HG03196 (cell line): ENCODE data around the gene CIC.

Experiments used
- ATAC-seq: cut with Tn5 transposase; IDR thresholded peaks from one replicate; pipeline ENCODE4 v1.9.1; 2021; ENCODE audit not compliant: unreplicated experiment

The CIC gene

DNA sequence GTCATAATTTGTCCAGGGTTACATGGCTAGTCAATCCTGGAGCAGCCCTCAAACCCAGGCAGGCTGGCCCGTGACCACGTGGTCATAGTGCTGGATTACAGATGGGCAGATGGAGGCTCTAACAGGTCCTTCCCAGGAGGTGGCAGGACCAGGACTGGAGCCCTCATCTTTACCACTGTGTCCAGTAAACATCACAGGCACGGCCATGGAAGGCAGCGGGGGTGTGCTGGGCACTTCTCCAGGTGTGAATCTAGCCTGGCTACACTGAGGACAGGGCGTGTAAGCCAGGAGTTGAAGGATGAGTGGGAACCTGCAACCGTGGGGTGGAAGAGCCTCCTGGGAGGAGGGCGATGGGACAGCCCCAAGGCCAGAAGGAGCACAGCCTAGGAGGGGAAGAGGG, 6.1 kb downstream of the CIC start:
- ATAC-seq = no peak

GRCh38 chr19:42275517-42275916, 6.5 kb downstream of the CIC start:
- ATAC-seq = no peak

- no peak for ATAC-seq
These were observed 7.2 kb downstream of the CIC start for GRCh38 chr19:42276284-42276683.

GRCh38 chr19:42276821-42277220, 7.8 kb downstream of the CIC start:
- no peak for ATAC-seq

GRCh38 chr19:42277821-42278451, 8.9 kb downstream of the CIC start:
- no peak for ATAC-seq

DNA sequence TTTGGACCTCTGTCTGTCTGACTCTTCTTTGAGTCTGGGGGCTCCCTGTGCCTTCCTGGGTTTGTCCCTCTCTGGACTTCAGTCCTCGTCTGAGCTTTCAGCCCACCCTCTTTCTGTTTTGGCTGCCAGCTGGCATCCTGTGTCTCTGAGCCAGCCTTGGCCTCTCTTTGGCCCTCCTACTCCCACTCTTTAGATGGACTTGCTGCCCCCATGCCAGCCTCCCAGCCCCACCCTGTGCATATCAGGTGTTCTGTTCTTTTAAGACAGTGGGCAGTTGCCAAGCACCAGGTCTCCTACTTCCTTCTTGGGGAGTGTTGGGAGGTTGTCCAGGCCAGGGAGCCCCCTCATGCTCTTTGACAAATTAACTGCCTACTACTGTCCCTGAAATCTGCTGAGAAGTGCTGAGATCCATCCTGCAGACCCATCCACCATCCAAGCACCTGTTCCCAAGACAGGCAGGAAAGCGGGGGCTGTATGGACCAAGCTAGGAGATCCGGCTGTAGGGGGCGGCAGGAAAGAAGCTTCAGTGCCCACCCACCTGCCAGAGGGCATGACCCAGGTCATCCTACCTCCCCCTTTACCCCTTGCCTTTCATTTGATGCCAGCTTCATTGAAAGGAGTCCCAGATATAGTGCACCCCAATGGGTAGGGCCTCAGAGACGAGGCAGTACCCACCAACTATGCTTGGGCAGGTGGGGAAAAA, 9.6 kb downstream of the CIC start:
- no peak for ATAC-seq

GRCh38 chr19:42279155-42279901, 10.3 kb downstream of the CIC start:
- no peak for ATAC-seq

- no peak for ATAC-seq
These were observed 11.1 kb downstream of the CIC start for GRCh38 chr19:42279902-42280814.

GRCh38 chr19:42280815-42281145, 11.7 kb downstream of the CIC start:
- no peak for ATAC-seq

GRCh38 chr19:42281146-42281826, 12.2 kb downstream of the CIC start:
- no peak for ATAC-seq

DNA sequence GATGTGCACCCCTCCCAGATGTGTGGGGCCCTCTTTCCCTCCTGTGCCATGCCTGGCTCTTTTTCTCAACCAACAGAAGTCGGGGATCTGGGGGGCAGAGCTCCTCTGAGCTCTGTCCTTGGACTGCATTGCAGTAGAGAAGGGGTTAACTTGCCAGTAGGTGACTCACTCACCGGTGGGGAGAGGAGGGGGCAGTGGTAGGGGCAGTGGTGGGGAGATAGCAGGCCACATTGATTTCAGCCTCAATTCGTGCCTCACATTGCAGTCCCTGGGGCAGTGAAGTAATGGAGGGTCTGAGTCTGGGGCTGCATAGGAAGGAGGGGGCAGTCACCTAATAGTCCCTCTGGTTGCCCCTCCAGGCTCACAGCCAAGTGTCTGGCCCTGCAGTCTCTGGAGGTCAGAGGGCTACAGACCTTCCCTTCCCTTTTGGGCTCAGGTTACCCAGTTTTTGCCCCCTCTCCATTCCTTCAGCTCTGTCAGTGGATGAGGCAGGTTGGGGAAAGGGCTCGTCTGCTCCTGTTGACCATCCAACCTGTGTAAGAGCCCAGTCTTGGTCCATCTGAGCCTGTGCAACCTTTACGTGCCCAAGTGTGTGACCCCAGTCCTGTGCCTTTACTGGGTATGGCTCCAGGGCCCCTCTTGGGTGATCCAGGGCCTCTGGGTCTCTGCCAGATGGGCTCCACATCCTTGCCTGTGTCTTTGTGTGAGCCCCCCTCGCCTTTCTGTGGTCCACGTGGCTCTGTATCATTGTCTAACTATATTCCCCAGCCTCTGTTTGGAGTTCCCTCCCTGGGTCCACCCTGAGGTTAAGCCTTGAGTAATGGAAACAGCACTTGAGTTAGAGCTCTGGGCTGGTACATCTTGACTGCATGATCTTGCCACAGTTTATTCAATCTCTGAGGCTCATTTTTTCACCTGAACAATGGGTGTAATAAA, 13.0 kb downstream of the CIC start:
- ATAC-seq = no peak

GRCh38 chr19:42282819-42283187, 13.8 kb downstream of the CIC start:
- ATAC-seq = no peak

DNA sequence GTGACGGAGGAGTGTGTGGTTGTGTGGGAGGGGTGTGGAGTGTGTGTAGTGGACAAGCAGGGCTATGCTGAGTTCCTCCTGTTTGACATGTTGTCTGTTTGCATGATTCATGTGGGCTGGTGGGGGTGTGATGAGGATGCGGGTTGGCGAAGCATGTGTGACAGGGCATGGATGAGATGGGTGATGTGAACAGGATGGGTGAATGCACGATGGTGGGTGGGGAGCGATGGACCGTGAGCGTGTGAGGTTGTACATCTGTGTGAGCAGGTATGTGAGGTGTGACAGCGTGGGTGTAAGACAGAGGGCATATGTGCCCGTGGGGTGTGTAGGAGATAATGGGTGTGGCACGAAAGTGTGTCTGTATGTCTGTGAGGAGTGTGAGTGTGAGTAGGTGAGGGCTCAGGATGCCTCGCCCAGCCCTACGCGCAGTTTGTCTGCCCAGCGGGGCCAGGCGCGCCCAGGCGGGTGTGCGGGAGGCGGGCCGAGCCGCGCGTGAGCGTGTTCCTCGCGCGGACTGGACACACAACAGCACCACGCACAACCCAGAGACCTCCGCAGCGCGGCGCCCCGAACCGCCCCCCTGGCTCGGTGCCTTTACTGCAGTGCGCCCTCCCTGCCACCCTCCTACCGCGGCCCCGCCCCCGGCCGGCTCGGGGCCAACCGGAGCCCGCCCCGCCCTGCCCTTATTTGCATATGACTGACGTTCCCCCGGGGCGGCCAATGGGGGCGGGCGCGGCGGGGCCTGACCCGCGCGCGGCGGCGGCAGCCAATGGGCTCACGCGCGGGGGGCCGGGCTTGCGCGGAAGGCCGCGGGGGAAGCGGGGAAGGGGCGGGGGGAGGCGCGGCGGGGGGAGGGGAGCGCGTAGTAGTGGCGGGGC, 14.4 kb downstream of the CIC start:
- ATAC-seq = peak; percentile 44

DNA sequence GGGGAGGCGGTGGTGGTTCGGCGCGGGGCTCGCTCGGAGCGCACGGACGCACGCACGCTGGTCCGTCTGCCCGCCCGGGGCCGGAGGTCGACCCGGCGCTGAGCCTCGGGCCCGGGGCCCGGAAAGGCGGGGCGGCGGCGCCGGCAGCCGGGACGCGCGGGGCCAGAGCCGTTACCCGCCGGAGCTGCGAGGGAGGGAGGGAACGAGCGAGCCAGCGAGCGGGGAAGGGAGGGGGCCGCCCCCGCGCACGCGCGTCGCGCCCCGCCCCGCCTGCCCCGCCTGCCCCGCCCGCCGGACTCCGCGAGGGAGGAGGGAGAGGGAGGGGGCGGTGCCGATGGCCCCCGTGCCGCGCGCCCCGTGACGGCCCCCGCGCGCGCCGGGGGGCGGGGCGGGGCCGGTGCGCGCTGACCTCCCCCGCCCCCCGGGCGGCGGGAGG, 15.0 kb downstream of the CIC start:
- peak; percentile 21 for ATAC-seq

DNA sequence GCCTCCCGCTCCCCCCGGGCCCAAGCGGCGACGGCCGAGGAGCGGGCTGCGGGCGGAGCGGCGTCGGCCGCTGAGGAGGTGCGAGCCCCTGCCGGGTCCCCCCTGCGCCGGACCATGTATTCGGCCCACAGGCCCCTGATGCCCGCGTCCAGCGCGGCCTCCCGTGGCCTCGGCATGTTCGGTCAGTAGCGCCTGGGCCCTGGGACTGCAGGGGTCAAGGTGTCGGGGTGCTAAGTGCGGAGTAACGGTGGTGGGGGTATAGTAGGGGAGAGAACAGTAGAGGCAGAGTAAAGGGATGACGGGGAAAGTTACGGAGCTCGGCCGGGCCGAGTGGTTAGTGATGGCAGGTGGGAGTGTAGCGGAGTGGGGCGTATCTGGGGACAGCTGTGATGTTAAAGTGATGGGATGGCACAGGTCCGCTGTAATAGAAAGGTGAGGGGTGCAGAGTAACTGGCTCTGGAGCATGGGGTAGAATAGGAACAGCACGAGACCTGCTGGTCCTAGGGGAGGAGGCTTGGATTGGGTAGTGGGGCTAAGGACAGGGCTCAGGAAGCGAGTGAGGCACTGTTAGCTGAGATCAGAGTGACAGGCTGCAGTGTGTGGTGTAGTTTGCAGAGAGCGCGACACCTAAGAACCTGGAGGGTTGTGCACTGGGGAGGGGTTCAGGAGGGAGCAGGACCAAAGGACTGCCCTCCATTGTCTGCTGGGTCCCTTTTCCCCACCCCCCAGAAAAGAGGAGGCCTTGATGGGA, 15.7 kb downstream of the CIC start:
- ATAC-seq = no peak

DNA sequence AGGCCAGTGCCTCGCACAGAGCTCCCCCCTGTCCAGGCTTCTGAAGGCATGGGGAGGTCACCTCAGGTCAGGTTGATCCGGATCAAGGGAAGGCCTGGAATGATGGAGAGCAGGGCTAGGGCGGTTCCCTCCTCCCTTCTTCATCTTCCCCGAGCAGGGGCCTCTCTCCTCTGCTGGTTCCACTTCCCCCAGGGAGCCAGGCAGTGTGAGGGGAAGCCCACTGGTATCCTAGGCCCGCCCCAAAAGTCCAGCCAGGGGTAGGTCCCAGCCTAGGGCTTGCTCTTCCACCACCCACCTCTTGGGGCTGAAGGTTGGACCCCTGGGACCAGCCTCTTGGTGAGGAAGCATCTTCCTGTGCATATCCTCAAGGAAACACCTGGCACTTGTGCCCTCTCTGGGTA, 16.5 kb downstream of the CIC start:
- no peak for ATAC-seq

DNA sequence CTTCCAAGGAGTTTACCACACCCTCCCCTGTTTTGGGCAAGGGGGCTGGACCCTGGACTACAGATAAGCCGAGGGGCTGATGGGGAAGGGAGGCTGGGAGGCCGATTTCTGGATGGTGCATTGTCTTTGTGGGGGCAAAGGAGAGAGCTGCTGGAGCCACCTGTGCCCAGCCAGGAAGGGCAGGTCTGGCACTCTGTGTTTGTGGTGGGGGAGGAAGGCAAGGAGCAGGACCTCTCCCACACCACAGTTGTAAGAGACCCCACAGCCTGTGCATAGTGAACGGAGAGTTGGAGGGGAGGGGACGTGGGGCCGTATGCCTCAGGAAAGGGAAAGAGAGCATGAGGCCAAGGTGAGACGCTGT, 16.9 kb downstream of the CIC start:
- no peak for ATAC-seq
